ENCODE data around the gene ARHGEF37.

Gene ARHGEF37

GRCh38 chr5:149674686-149675085 lies 93.4 kb downstream of the ARHGEF37 start:
- no peak for DNase-seq (ENCODE audit: low read depth in 2 of 2)

GRCh38 chr5:149675610-149676201 lies 94.4 kb downstream of the ARHGEF37 start:
- DNase-seq (ENCODE audit: low read depth in 2 of 2) = no peak

GRCh38 chr5:149677731-149678130 lies 96.4 kb downstream of the ARHGEF37 start:
- DNase-seq (ENCODE audit: low read depth in 2 of 2) = no peak

GRCh38 chr5:149679876-149680809 lies 98.8 kb downstream of the ARHGEF37 start:
- DNase-seq (ENCODE audit: low read depth in 2 of 2) = no peak

- DNase-seq (ENCODE audit: low read depth in 2 of 2) = no peak
These were observed 99.5 kb downstream of the ARHGEF37 start for GRCh38 chr5:149680810-149681221.

- DNase-seq (ENCODE audit: low read depth in 2 of 2) = no peak
These were observed 100.0 kb downstream of the ARHGEF37 start for GRCh38 chr5:149681252-149681651.

- no peak for DNase-seq (ENCODE audit: low read depth in 2 of 2)
These were observed 100.6 kb downstream of the ARHGEF37 start for GRCh38 chr5:149681922-149682321.

GRCh38 chr5:149682532-149683075 lies 101.3 kb downstream of the ARHGEF37 start:
- DNase-seq (ENCODE audit: low read depth in 2 of 2) = no peak

GRCh38 chr5:149683964-149684363 lies 102.7 kb downstream of the ARHGEF37 start:
- DNase-seq (ENCODE audit: low read depth in 2 of 2) = no peak

GRCh38 chr5:149684371-149684770 lies 103.1 kb downstream of the ARHGEF37 start:
- DNase-seq (ENCODE audit: low read depth in 2 of 2) = no peak

Measured in fibroblast of skin of left biceps (primary cell).